HepG2 (cell line): ENCODE measurements around the gene MAN1B1. TPM values are rescaled to one million over a fixed set of nuclear protein-coding genes. Genes with fewer than 3 reads are reported as not detected.

ENCODE experiments used
- AGO2 ChIP-seq: fragments of 200-400 bp; formaldehyde crosslinking; optimal IDR thresholded peaks from 2 replicates; pipeline ENCODE3; 2017; ENCODE audit warnings: mild to moderate bottlenecking, low read depth, low read length, moderate library complexity
- ARHGAP35 ChIP-seq: sonication (generic); formaldehyde crosslinking; IDR thresholded peaks from 2 replicates; pipeline ENCODE4 v1.9.0; 2022; ENCODE audit warnings: mild to moderate bottlenecking, inconsistent platforms, moderate library complexity, missing genetic modification reagents, borderline replicate concordance
- KLF11 ChIP-seq: IDR thresholded peaks from 2 replicates; pipeline ENCODE4 v1.6.1; 2016; ENCODE audit warnings: missing compliant biosample characterization
- KLF13 ChIP-seq: sonication (generic); formaldehyde crosslinking; IDR thresholded peaks from 2 replicates; pipeline ENCODE4 v1.4.0; 2020; ENCODE audit warnings: mild to moderate bottlenecking, missing genetic modification reagents
- SYNCRIP ChIP-seq: fragments of 200-400 bp; formaldehyde crosslinking; IDR thresholded peaks from 2 replicates; pipeline ENCODE4 v1.6.1; 2018; ENCODE audit warnings: mild to moderate bottlenecking, low read depth, low read length; ENCODE audit not compliant: insufficient read depth
- TCF12 ChIP-seq, 2 experiments: fragments of 450-650 bp in 1 of 2; sonication (generic) in 1 of 2; formaldehyde crosslinking in 1 of 2; IDR thresholded peaks; 2 replicates each; pipeline versions ENCODE4 v1.6.1 to v1.8.0; 2017 to 2022; ENCODE audit warnings: antibody characterized with exemption in 1 of 2, mild to moderate bottlenecking in 1 of 2, missing genetic modification reagents in 1 of 2, moderate library complexity in 1 of 2
- YEATS4 ChIP-seq: sonication (generic); formaldehyde crosslinking; IDR thresholded peaks from 2 replicates; pipeline ENCODE4 v1.4.0; 2020; ENCODE audit warnings: missing genetic modification reagents, borderline replicate concordance
- ZBTB42 ChIP-seq: sonication (generic); formaldehyde crosslinking; IDR thresholded peaks from 2 replicates; pipeline ENCODE4 v1.5.0; 2020; ENCODE audit warnings: mild to moderate bottlenecking, missing genetic modification reagents
- ZBTB43 ChIP-seq: sonication (generic); formaldehyde crosslinking; conservative IDR thresholded peaks from 2 replicates; pipeline ENCODE4 v1.4.0; 2020; ENCODE audit warnings: missing genetic modification reagents
- ZBTB7A ChIP-seq: sonication (generic); formaldehyde crosslinking; IDR thresholded peaks from 2 replicates; pipeline ENCODE4 v1.8.0; 2022; ENCODE audit warnings: mild to moderate bottlenecking, missing genetic modification reagents
- ZNF225 ChIP-seq: sonication (generic); formaldehyde crosslinking; IDR thresholded peaks from 2 replicates; pipeline ENCODE4 v1.4.0; 2020; ENCODE audit warnings: mild to moderate bottlenecking, missing genetic modification reagents
- polyA plus RNA-seq, 8 experiments: library from polyadenylated mRNA; depleted of rRNA in 3 of 8; stranded (reverse) in 7 of 8; unstranded in 1 of 8; fragments of >200 nt; fragmentation: Illumina TruSeq in 4 of 8; extraction: Trizol in 4 of 8; gene quantifications; 2 replicates each; pipeline versions ENCODE4 v1.2.1 to v1.2.3, GENCODE V29; 2011 to 2016; ENCODE audit warnings: low read depth in 4 of 8, missing spikeins in 1 of 8, mixed read lengths in 1 of 8; ENCODE audit not compliant: insufficient read depth in 1 of 8
- total RNA-seq, 5 experiments: library from RNA; depleted of rRNA; stranded (reverse); fragments of >200 nt; fragmentation: Illumina TruSeq; extraction: Trizol; gene quantifications; 2 replicates each; pipeline ENCODE4 v1.2.3, GENCODE V29; 2016; ENCODE audit warnings: low read depth in 1 of 5
- TF ChIP-seq, protein P1 (sequence below): sonication (generic); formaldehyde crosslinking; IDR thresholded peaks from 2 replicates; pipeline ENCODE4 v1.4.0; 2020; ENCODE audit warnings: mild to moderate bottlenecking, missing genetic modification reagents
- TF ChIP-seq, protein P2 (sequence below): sonication (generic); formaldehyde crosslinking; IDR thresholded peaks from 2 replicates; pipeline ENCODE4 v1.4.0; 2020; ENCODE audit warnings: mild to moderate bottlenecking, missing genetic modification reagents
- TF ChIP-seq, protein P3 (sequence below): fragments of 450-650 bp; IDR thresholded peaks from 2 replicates; pipeline ENCODE4 v1.6.1; 2016

Gene MAN1B1
- total and polyA plus RNA-seq, 2 of the 13 experiments (the other 11 are each of a cell fraction or from before 2014, with no cell fraction given) = 48.9 to 59.5 TPM

DNA sequence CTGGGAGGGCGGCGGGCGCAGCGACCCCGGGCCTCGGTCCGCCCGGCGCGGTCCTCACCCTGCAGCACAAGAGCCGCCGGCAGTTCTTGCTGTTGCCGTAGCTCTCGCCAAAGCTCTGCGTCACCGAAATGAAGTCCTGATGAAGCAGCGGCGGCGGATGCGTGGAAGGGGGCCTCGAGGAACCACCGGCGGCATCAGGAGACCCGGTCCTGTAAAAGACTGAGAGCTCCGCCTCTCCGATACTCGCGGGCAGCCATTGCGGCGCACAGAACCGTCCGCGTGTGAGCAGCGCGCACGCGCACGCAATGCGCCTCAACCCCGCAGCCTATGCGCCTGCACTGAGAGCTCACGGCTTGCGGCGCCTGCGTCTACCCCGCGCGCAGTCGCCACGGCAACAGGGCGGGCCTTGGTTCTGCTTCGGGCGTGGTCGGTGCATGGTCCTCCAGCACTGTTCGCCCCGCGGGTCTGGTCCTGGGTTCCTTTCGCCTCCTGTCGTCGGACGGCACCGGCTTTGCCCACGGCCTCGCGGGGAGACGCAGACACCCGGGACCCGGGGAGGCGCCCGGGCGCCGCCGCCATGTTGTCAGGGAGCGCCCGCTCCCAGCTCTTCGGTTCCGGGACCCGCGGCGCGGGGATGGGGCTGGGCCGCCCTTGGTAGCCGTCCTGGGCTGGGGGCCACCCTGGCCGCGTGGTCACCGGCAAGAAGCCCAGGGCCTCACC lies 42.8 kb downstream of the MAN1B1 start (continued):
- TF ChIP-seq ZBTB7A (CRISPR knock-in tag) = no peak
- TF ChIP-seq, protein P1, sequence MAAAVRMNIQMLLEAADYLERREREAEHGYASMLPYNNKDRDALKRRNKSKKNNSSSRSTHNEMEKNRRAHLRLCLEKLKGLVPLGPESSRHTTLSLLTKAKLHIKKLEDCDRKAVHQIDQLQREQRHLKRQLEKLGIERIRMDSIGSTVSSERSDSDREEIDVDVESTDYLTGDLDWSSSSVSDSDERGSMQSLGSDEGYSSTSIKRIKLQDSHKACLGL (CRISPR knock-in tag) = peak; percentile 81
- peak; percentile 72; the same call in 1 of the 2 replicates for TF ChIP-seq ZBTB43 (CRISPR knock-in tag)
- TF ChIP-seq TCF12 (IDR thresholded peaks at IDR 0.05) = no peak
- TF ChIP-seq TCF12 (CRISPR knock-in tag; IDR thresholded peaks at IDR 0.05) = no peak; the same call in 1 of the 2 replicates
- no peak for TF ChIP-seq KLF13 (CRISPR knock-in tag)
- no peak for TF ChIP-seq SYNCRIP
- no peak for TF ChIP-seq ZBTB42
- peak; percentile 38 for TF ChIP-seq AGO2
- TF ChIP-seq KLF11 (CRISPR knock-in tag) = no peak
- 0 out of 2 replicates have a peak, but pooled peaks have one; percentile 59 for TF ChIP-seq ARHGAP35 (CRISPR knock-in tag)
- TF ChIP-seq, protein P2, sequence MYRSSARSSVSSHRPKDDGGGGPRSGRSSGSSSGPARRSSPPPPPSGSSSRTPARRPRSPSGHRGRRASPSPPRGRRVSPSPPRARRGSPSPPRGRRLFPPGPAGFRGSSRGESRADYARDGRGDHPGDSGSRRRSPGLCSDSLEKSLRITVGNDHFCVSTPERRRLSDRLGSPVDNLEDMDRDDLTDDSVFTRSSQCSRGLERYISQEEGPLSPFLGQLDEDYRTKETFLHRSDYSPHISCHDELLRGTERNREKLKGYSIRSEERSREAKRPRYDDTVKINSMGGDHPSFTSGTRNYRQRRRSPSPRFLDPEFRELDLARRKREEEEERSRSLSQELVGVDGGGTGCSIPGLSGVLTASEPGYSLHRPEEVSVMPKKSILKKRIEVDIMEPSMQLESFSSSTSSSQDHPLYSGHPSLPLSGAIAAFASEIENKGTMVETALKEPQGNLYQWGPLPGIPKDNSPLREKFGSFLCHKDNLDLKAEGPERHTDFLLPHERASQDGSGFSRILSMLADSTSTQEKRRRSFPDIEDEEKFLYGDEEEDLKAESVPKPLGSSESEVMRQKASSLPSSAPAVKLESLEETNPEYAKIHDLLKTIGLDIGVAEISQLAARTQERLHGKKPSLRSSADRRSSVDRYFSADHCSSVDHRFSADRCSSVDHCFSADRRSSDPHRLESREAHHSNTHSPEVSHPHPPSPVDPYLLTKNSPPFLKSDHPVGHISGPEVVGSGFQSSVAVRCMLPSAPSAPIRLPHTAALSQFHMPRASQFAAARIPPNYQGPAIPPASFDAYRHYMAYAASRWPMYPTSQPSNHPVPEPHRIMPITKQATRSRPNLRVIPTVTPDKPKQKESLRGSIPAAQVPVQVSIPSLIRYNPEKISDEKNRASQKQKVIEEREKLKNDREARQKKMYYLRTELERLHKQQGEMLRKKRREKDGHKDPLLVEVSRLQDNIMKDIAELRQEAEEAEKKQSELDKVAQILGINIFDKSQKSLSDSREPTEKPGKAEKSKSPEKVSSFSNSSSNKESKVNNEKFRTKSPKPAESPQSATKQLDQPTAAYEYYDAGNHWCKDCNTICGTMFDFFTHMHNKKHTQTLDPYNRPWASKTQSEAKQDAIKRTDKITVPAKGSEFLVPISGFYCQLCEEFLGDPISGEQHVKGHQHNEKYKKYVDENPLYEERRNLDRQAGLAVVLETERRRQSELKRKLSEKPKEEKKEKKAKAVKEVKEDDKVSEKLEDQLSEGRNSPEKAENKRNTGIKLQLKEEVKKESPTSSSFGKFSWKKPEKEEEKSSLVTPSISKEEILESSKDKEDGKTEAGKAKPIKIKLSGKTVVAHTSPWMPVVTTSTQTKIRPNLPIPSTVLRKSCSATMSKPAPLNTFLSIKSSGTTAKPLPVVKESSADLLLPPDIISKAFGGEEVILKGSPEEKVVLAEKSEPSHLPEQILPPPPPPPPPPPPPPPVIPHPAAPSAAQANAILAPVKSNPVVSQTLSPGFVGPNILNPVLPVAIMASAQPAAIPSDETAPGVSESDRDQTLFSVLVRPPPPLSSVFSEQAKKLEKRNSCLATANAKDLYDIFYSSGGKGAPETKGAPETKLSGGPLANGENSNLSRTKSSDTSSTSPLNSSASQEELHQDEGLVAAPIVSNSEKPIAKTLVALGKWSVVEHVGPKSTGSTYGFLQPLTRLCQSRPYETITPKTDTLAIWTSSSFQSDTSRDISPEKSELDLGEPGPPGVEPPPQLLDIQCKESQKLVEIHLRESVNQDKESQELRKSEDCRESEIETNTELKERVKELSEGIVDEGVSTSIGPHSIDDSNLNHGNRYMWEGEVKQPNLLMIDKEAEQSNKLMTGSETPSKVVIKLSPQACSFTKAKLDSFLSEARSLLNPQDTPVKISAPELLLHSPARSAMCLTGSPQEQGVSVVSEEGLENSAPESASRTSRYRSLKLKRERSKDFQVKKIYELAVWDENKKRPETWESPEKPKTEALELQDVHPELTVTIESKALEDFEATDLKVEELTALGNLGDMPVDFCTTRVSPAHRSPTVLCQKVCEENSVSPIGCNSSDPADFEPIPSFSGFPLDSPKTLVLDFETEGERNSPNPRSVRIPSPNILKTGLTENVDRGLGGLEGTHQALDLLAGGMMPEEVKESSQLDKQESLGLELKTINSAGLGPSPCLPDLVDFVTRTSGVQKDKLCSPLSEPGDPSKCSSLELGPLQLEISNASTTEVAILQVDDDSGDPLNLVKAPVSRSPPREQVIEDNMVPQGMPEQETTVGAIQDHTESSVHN (CRISPR knock-in tag) = no peak
- TF ChIP-seq, protein P3, sequence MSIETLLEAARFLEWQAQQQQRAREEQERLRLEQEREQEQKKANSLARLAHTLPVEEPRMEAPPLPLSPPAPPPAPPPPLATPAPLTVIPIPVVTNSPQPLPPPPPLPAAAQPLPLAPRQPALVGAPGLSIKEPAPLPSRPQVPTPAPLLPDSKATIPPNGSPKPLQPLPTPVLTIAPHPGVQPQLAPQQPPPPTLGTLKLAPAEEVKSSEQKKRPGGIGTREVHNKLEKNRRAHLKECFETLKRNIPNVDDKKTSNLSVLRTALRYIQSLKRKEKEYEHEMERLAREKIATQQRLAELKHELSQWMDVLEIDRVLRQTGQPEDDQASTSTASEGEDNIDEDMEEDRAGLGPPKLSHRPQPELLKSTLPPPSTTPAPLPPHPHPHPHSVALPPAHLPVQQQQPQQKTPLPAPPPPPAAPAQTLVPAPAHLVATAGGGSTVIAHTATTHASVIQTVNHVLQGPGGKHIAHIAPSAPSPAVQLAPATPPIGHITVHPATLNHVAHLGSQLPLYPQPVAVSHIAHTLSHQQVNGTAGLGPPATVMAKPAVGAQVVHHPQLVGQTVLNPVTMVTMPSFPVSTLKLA = peak; percentile 63; the same call in 1 of the 2 replicates
- TF ChIP-seq ZNF225 = peak; percentile 45; the same call in 1 of the 2 replicates
- TF ChIP-seq YEATS4 (CRISPR knock-in tag) = peak; percentile 37
